ENCODE measurements around the gene KDELR1. TPM values are rescaled to one million over a fixed set of nuclear protein-coding genes. Genes with fewer than 3 reads are reported as not detected.

KDELR1 gene
- total RNA-seq, 1 experiment from 2014 or later, result 111 TPM

DNA sequence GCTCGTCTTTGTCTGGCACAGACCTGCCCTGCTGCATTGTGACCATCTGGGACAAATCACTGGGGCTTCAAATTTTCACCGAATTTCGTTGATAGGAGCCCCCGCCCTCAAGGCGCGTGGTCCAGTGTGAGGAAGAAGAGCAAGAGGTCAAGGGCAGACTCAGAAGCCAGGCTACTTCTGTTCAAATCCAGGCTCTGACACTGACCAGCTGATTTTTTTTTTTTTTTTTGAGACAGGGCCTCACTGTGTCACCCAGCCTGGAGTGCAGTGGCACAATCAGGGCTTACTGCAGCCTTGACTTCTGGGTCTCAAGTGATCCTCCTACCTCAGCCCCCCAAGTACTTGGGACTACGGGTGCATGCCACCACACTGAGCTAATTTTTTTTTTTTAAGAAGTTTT lies 20.0 kb downstream of the KDELR1 start:
- POLR2A ChIA-PET, result no interaction called here
- ATAC-seq, result no peak
- no peaks in the 10 kb centered on the region for H3K9me3 ChIP-seq (ENCODE audit: control insufficient read depth, insufficient read depth, low read depth, low read length)
- DNase-seq (ENCODE audit: low read depth, low spot score), result no peak
- H3K4me3 ChIP-seq (ENCODE audit: low read depth in 2 of 2, low read length in 2 of 2), result no peak overlapping the region
- TF ChIP-seq, protein P1, sequence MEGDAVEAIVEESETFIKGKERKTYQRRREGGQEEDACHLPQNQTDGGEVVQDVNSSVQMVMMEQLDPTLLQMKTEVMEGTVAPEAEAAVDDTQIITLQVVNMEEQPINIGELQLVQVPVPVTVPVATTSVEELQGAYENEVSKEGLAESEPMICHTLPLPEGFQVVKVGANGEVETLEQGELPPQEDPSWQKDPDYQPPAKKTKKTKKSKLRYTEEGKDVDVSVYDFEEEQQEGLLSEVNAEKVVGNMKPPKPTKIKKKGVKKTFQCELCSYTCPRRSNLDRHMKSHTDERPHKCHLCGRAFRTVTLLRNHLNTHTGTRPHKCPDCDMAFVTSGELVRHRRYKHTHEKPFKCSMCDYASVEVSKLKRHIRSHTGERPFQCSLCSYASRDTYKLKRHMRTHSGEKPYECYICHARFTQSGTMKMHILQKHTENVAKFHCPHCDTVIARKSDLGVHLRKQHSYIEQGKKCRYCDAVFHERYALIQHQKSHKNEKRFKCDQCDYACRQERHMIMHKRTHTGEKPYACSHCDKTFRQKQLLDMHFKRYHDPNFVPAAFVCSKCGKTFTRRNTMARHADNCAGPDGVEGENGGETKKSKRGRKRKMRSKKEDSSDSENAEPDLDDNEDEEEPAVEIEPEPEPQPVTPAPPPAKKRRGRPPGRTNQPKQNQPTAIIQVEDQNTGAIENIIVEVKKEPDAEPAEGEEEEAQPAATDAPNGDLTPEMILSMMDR (IDR thresholded peaks at IDR 0.05), result no peak
- no peak for TF ChIP-seq POLR2AphosphoS5 (IDR thresholded peaks at IDR 0.05; ENCODE audit: low read depth, low read length)
- no peak for TF ChIP-seq SIN3A (IDR thresholded peaks at IDR 0.05; ENCODE audit: borderline replicate concordance, insufficient read depth, low read depth, low read length)
- in situ Hi-C loops (cut with HindIII; ENCODE audit: low pct_unique_long_range_greater_than_20kb, low sequenced_read_pairs) (no loop called here), intact Hi-C loops (cut with micrococcal nuclease; ENCODE audit: unreplicated experiment) (no loop called here)
- CTCF ChIA-PET, result no interaction called here
- H3K36me3 ChIP-seq (ENCODE audit: control insufficient read depth, insufficient read depth, low read length), result no peaks in the 10 kb centered on the region
- H3K27ac ChIP-seq (ENCODE audit: low read length), result no peak overlapping the region
- no TSS peak for BruUV-seq (replicated peaks)
- no peaks in the 10 kb centered on the region for H3K27me3 ChIP-seq (ENCODE audit: control insufficient read depth, insufficient read depth, low read length)
- H3K4me1 ChIP-seq (ENCODE audit: control insufficient read depth, insufficient read depth, low read length), result no peaks in the 10 kb centered on the region

- intact Hi-C loops (cut with micrococcal nuclease; ENCODE audit: unreplicated experiment), result no loop called here
- ChIA-PET CTCF (no interaction called here), POLR2A (no interaction called here)
- Histone ChIP-seq H3K4me1 (ENCODE audit: control insufficient read depth, insufficient read depth, low read length) (no peaks in the 10 kb centered on the region), H3K36me3 (ENCODE audit: control insufficient read depth, insufficient read depth, low read length) (no peaks in the 10 kb centered on the region), H3K27ac (ENCODE audit: low read length) (no peak overlapping the region), H3K4me3 (ENCODE audit: low read depth in 2 of 2, low read length in 2 of 2) (no peak overlapping the region), H3K9me3 (ENCODE audit: control insufficient read depth, insufficient read depth, low read depth, low read length) (no peaks in the 10 kb centered on the region), H3K27me3 (ENCODE audit: control insufficient read depth, insufficient read depth, low read length) (no peaks in the 10 kb centered on the region)
- in situ Hi-C loops (cut with HindIII; ENCODE audit: low pct_unique_long_range_greater_than_20kb, low sequenced_read_pairs), result no loop called here
- TF ChIP-seq, protein P2, sequence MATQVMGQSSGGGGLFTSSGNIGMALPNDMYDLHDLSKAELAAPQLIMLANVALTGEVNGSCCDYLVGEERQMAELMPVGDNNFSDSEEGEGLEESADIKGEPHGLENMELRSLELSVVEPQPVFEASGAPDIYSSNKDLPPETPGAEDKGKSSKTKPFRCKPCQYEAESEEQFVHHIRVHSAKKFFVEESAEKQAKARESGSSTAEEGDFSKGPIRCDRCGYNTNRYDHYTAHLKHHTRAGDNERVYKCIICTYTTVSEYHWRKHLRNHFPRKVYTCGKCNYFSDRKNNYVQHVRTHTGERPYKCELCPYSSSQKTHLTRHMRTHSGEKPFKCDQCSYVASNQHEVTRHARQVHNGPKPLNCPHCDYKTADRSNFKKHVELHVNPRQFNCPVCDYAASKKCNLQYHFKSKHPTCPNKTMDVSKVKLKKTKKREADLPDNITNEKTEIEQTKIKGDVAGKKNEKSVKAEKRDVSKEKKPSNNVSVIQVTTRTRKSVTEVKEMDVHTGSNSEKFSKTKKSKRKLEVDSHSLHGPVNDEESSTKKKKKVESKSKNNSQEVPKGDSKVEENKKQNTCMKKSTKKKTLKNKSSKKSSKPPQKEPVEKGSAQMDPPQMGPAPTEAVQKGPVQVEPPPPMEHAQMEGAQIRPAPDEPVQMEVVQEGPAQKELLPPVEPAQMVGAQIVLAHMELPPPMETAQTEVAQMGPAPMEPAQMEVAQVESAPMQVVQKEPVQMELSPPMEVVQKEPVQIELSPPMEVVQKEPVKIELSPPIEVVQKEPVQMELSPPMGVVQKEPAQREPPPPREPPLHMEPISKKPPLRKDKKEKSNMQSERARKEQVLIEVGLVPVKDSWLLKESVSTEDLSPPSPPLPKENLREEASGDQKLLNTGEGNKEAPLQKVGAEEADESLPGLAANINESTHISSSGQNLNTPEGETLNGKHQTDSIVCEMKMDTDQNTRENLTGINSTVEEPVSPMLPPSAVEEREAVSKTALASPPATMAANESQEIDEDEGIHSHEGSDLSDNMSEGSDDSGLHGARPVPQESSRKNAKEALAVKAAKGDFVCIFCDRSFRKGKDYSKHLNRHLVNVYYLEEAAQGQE (IDR thresholded peaks at IDR 0.05; ENCODE audit: insufficient read depth in 1 of 2, low read depth in 2 of 2, low read length in 1 of 2), result no peak
- TF ChIP-seq POLR2AphosphoS5 (IDR thresholded peaks at IDR 0.05; ENCODE audit: low read depth, low read length) (no peak), SIN3A (IDR thresholded peaks at IDR 0.05; ENCODE audit: borderline replicate concordance, insufficient read depth, low read depth, low read length) (no peak), TCF7L2 (IDR thresholded peaks at IDR 0.05; ENCODE audit: low read depth, low read length) (no peak)
- TF ChIP-seq, protein P1 (IDR thresholded peaks at IDR 0.05), result no peak
- no TSS peak for BruUV-seq (replicated peaks)
- ATAC-seq (no peak), DNase-seq (ENCODE audit: low read depth, low spot score) (no peak)
Measured at GRCh38 chr19:48370955-48371354, 20.4 kb downstream of the KDELR1 start.

Data from Panc1 (cell line).